Measurements from ENCODE around the gene SLC5A10.

Gene SLC5A10

DNA sequence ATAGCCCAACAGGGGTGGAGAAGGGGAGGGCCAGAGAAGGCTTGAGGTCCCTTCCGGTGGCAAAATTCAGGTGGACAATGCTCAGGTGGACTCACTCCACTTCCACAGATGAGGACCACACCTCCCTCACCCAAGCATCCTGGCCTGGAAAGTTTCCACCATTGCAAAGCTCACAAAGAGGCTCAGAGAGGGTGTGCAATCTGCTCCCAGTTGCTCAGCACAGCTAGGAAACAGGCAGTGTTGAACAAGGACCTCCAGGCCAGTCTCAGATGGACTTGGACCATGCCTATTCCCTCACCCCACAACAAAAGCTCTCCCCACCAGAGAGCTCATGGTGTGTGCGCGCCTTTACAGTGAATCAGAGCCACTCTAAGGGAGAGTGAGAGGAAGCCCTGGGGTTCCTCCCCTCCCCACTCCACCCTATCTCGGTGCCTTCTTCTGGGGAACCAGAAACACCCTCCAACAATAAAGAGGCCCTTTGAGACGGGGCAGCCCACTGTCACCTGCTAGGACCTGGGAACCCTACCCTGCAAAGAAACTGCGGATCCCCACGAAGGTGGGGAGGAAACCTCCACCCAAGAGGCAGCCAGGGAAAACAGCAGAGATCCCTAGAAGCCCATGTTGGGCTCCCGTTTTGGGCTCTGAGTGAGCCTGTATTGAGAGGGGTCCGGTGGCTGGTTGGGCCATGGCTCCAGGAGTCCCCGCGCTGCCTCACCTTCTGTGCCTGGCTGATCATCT, 51.0 kb downstream of the SLC5A10 start:
- DNase-seq (ENCODE audit: low read depth in 2 of 2) = no peak

DNA sequence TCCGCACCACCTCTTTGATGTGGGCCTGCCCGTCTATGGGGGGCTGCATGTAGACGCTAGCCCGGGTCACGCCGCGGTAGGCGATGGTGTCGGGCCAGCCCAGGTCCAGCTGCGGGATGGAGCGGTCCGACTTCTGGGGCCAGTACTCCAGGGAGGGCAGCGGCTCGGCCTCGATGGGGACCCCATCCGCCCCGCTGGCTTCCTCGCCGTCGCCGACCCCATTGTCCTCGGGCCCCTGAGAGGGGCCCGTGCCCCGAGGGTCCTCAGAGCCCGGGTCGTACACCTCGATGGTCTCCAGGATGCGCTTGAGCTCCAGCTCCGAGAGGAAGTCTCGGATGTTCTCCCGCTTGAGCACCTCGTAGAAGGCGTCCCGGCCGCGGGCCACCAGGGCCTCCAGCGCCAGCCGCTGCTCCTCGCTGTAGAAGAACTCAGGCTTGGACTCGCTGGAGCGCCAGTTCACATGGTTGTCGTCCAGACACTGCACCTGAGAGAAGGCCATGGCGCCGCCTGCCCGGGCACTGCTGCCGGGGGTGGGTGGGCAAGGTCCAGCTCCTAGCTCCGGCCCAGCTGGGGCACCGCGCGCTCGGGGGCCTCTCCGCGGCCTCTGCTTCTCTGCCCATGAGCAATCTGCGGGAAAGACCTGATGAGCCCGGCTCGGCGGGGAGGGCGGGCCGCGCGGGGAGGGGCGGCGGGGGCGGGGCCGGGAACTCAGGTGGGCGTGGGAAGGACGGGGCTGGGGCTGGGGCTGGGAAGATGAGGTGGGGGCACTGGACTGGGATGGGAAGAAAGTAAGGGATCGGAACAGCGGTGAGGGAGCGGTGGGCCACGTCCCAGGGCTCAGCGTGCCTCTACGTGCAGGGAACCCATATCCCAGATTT, 51.8 kb downstream of the SLC5A10 start:
- peak; percentile 29 to 47 for DNase-seq (ENCODE audit: low read depth in 2 of 2)

DNA sequence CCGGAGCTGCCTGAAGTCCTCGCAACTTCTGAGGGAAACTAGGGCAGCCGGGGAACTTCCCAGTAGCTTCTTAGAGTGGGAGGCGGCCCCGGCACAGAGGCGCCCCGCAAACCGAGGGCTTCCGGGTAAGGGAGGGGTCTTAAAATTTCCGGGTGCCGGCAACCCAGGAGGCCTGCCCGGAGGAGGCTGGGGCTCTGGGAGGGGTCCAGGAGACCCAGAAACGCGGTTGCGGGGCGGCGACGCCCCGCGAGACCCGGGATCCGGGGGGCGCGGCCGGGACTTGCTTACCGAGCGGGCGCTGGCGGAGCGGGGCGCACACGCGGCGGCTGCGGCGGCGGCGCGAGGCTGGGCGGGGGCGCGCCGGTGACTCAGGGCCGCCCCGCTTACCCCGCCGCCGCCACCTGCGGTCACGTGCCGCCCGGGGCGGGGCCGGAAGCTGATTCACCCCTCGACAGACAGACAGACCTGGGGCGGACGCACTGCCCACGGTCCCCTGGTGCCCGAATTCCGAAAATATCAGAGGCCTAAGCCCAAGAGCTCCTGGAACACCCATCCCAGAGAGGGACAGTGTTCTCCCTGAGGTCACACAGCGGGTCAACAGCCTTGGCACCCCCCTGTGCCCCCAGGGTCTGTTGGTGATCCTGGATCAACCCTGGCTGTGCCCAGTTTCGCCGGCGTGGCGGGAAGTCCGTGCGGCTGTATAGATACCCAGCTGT, 52.6 kb downstream of the SLC5A10 start, which contains the start of gene FAM83G:
FAM83G (minus strand) TSS at position 344 of the 716 bp plus-strand sequence. CDS start 723 bp downstream, outside the sequence.
- peak; percentile 78 to 90 for DNase-seq (ENCODE audit: low read depth in 2 of 2)

DNA sequence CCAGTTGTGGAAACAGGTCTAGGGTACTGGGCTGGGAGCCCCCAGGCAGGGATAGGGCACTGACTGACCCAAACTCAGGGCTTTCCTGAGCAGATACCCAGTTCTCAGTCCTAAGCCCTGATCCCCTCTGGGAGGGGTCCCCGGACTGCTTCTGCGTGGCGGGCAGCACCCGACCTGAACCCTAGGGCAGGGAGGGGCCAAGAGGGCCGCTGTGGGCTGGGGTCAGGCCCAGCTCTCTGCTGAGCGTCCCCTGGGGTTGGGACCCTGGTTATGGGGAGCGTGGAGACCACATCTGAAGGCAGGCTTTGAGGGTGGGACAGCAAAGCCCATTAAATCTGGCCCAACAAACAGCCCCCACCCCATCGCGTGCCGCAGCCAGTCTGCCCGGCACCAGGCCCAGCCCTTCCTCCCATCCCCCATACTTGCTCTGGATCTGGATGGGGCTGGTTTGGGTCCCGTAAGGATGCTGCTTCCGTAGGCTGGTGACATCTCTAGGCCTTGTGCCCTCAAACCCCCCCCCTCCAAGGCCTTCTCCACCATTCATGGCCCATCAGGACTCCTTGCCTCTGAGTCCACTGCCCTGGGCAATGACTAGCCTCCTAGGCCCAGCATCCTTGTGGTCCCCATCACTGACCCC, 53.3 kb downstream of the SLC5A10 start:
- DNase-seq (ENCODE audit: low read depth in 2 of 2) = no peak

DNA sequence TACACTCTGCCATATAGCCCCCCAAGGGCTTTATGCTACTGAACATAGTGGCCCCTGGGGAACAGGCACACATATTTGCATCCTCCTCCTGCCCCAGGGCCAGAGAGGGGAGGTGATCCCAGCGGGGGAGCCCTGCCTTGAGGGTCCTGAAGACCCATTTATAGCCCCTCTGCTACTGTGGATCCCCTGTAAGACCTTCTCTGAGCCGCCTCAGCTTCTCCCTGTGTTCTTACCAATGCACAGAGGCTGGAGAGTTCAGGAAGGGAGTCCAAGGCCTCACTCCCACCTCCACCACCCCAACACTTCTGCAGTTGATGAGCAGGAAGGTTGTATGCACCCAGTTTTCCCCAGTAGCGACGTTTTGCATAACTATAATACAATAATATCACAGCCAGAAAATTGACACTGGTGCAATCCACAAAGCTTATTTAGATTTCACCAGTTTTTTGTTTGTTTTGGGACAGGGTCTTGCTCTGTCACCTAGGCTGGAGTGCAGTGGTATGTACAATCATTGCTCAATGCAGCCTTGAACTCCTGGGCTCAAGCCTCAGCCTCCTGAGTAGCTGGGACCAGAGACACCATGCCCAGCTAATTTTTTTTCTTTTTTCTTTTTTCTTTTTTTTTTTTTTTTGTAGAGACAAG, 53.9 kb downstream of the SLC5A10 start:
- DNase-seq (ENCODE audit: low read depth in 2 of 2) = no peak

DNA sequence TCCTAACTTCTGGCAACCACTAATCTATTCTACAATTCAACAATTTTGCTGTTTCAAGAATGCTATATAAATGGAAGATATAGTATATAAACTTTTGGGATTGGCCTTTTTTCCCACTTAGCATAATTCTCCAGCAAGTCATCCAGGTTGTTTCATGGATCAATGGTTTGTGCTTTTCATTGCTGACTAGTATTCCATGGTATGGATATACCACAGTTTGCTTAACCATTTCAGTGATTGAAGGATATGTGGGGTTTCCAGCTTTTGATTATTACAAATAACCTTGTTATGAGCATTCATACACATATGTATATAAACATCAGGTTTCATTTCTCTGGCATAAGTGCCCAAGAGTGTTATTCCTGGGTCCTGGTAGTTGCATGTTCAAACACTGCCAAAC, 54.7 kb downstream of the SLC5A10 start:
- DNase-seq (ENCODE audit: low read depth in 2 of 2) = no peak

DNA sequence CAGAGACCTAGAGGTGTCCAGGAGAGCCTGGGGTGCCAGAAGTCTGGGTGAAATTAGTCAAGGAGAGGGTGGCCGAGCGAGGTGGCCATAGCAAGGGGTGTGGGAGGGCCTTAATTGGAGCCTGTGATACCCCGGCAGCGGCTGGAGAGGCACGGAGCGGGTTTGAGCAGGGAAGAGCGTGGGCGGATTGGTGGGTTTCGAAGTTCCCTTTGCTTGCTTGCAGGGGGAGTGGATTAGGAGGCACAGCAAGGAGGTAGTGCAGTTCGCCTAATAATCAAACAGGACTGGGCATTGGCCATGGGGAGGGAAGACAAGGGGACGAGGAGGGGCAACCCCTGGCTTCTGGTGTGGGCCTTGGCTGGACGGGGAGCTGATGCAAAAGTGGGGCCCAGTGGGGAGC, 58.0 kb downstream of the SLC5A10 start:
- DNase-seq (ENCODE audit: low read depth in 2 of 2) = no peak

DNA sequence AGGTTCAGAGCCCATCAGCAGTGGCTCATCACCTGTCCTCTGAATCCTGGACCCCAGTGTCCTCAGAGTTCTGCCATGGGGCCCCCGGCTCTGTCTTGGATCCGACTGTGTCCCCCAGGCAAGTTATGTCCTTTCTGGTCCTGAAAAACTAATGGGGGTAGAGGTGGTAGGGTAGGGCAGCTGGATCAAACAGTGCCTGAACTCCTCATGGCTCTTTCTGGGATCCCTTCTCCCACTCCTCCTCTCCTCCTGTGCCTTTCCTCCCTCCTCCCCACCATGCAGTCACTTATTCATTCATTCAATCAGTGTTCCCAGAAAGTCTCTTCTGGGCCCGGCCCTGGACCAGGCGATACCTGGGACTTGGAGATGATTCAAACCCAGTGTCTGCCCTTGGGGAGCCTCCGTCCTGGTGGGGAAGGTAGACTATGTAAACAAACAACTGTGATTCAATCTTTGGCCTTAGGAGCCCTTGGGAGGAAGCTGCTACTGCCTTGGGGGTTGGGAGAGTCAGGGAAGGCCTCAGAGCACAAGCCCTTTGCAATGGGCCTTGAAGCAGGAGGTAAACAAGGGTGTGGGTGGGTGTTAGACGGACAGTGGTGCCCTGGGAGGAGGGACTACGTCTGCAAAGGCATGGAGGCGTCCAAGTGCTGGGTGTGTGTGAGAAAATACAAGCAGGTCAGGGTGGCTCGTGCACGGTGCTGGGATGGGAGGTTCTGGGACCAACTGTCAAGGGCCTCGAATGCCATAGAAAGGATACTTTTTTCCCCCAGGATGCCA, 59.0 kb downstream of the SLC5A10 start:
- no peak for DNase-seq (ENCODE audit: low read depth in 2 of 2)

DNA sequence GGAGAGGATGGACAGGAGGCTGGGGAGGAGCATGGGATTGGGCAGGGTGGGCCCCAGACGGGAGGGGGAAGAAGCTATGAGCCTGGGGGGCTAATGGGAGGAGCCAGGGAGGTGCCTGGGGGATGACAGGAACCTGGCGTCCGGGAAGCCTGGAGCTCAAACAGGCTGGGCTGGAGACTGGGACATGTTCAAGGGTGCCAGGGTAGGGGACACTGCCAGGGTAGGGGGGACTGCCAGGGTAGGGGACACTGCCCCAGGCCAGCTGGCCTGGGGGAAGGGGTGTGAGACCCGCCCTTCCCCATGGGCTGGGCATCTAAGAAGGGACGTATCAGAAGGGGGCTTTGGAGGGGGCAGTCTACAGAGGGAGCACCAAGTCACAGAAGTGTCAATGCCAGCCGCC, 59.6 kb downstream of the SLC5A10 start:
- no peak for DNase-seq (ENCODE audit: low read depth in 2 of 2)

DNA sequence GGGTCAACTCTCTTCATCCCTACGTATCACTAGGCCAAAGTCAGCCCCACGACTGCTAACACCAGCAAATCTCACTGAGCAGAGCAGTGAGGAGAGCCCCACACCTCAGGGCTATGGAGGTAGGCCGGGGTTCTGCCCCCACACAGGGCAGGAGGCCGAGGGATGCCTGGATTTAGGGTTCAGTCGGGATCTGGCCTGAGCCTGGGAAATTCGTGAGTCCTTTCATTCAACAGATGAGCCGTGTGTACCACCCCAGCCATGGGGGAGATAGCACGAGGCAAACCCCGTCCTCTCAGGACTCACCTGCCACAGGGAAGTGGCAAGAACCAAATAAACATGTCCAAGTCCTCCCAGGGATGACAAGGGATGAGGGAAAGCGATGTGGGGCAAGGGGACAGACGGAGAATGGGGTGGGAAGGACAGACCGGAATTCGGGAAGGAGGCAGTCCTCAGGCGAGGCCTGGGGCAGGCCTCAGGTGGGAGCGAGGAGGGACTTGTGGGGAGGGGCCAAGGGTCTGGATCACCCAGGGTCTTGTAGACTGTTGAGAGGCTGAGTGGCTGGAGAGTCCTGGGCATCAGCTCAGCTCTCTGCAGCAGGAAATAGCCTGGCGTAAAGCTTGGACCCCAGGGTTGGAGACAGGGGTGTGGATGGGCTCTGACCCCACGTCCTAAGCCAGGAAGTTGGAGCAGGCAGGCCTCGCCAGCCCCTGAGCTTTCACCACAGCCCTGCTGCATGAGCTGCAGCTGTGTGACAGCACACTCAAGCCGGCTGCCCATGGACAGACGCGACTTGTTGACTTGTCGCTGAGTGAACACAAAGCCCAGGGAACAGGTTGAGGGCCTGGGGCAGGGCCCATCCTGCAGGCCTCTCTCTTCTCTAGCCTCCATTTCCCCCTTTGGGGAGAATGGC, 60.5 kb downstream of the SLC5A10 start:
- no peak for DNase-seq (ENCODE audit: low read depth in 2 of 2)

DNA sequence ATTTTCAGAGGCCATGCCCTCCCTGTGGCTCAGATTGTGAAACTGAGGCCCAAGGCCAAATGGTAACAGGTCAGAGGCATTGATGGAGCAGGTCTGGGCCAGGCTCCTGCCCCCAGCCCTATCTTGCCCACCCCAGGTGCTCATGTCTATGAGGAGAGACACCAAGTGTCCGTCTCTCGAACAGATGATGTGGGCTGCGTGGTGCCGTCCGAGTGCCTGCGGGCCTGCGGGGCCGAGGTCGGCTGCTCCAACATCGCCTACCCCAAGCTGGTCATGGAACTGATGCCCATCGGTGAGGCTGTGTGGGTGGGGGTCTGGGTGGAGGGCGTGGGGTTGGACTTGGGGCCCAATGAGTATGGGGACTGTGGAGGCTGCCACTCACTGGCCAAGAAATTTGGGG, 61.3 kb downstream of the SLC5A10 start:
- DNase-seq (ENCODE audit: low read depth in 2 of 2) = no peak

DNA sequence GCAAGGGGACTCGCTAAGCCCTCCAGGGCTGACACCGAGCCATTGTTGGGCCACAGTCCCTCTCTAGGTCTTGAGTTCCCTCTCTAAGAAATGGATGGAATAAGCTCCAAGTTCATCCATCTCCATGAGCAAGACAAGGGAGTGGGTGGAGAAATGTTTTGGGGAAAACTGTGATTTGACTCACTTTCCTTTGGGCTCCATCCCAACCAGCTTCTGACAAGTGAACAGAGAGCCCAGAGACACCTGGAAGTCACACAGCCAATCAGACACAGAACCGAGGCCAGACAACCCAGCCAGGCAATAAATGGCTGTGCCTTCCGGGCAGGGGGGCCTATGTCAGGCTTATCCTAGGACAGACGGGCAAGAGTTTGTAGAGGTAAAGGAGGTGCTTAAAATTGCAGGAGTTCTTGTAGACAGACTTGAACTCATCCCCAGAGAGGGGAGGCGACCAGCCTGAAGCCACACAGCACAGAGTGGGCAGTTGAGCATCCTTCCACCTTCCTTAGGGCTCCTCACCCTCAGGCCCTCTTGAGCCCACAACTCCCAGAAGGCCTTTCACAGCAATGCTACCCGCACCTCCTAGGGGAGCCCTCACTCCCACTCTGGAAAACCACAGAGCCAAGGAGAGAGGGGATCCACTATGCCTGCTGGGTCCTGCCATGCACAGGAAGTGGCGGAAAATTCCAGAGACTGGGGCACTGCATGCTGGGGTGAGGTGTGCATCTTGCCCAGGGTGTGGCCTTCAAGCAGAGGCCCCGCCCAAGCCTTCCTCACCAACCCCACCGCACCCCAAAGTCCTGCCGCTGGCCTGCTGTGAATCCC, 62.1 kb downstream of the SLC5A10 start:
- DNase-seq (ENCODE audit: low read depth in 2 of 2) = no peak

DNA sequence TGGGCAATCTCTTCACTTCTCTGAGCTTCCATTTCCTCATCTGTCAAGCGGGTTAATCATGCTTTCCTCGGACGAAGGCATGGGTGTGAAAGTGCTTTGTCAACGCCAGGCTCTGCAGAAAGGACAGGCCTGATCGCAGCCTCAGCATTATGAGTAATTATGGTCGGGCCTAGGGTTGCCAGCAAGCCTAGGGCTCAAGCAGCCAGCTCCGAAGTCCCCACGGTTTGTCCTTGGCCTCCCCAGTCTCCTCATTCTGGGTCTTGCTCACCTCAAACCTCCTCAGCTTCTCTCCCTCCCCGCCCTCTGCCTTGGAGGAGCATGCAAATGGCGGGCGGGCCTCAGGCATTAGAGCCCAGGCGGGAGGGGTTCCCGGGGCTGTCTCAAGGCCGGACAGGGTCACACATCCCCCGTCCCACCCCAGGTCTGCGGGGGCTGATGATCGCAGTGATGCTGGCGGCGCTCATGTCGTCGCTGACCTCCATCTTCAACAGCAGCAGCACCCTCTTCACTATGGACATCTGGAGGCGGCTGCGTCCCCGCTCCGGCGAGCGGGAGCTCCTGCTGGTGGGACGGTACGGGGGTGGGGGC, 62.8 kb downstream of the SLC5A10 start:
- no peak for DNase-seq (ENCODE audit: low read depth in 2 of 2)

DNA sequence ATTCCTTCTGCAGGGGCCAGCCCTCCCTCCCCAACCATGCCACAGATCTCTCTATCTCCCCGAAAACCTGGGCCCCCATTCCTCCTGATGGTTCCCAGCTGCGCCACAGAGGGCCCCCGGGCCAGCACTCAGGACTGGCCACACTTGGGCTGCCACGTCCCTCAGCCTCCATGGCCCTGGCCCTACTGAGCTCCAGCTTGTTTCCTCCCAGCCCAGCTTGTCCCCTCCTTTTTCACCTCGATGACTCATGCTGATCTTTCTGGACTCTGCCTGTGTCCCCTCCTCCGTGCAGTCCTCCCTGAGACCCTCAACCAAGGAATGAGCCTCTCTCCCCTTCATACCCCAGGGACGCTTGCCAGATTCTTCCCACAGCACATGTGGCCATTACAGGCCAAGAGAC, 63.5 kb downstream of the SLC5A10 start:
- DNase-seq (ENCODE audit: low read depth in 2 of 2) = no peak

DNA sequence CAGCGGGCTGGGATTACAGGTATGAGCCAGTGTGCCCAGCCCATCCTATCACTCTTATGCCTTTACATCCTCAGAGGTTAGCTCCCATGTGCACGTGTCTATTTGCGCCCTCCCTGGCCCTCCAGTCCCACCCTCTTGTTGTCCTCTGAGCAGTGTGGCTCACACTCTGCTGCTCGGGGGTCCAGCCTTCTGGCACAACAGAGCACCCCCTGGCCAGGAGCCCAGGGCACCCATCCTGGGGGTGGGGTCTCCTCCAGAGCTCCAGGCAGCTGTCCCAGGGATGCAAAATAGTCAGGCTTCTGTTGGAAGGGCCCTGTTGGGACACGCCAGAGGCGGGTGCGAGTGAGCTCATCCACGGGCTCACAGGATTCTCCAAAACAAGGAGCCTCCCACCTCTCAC, 64.3 kb downstream of the SLC5A10 start:
- DNase-seq (ENCODE audit: low read depth in 2 of 2) = no peak

DNA sequence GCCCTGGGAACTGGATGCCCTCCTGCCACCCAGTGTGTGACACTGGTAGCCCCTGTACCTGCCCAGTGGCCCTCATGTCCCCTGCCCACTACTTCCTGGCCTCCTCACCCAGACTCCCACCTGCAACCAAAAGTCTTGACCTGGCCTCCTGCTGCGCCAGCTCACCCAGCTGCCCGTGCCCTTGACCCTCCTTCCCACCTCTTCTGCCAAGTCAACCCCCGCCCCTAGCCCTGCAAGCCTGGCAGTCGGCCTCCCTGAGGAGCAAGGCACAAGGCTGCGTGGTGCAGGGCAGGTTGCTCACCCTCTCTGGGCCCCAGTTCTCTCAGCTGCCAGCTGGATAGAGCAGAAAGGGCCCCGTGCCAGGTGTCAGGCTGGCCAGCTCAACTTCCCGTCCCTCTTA, 64.9 kb downstream of the SLC5A10 start:
- no peak for DNase-seq (ENCODE audit: low read depth in 2 of 2)

DNA sequence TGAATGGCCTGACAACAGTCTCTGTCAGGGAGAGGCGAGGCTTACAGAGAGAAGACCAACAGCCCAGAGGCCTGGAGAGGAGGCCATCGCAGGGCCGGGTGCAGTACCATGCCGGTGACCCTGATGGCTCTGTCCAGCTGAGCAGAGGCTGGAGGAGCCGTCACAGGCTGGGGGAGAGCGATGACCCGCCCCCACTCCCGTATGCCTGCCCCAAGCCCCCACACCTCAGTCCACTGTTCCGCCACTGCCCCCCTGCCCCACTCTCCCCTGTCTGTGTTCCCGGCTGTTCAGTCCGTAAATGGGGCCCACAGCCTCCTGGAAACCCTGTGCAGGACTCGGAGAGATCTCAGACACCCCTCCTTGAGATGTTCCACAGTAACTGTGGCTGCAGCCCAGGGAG, 65.4 kb downstream of the SLC5A10 start:
- no peak for DNase-seq (ENCODE audit: low read depth in 2 of 2)
